GM19468 (cell line): ENCODE measurements around the gene TMC1.
"Not testable (repeated sequence)": the region's sequence is repeated elsewhere in the genome, so short reads cannot be mapped to it uniquely, and the experiment has no call there.

Experiments used
- ATAC-seq: cut with Tn5 transposase; IDR thresholded peaks from one replicate; pipeline ENCODE4 v1.9.1; 2021; ENCODE audit warnings: mild to moderate bottlenecking, moderate library complexity, moderate number of reproducible peaks; ENCODE audit not compliant: unreplicated experiment; ENCODE audit errors: extremely low read depth

Gene TMC1

GRCh38 chr9:72521416-72521815 is at the start of gene TMC1:
TSS of gene TMC1 (plus strand) at chr9:72521608. CDS start at chr9:72648649, 127,041 bp downstream.
- not testable (repeated sequence) for ATAC-seq

- peak; percentile 75 for ATAC-seq
Measured at GRCh38 chr9:72473474-72474261, 47.7 kb upstream of the TMC1 start.

- ATAC-seq = no peak
Measured at GRCh38 chr9:72474676-72475075, 46.7 kb upstream of the TMC1 start.

- ATAC-seq = no peak
Measured at GRCh38 chr9:72476100-72476499, 45.3 kb upstream of the TMC1 start.

- no peak for ATAC-seq
Measured at GRCh38 chr9:72476617-72477437, 44.6 kb upstream of the TMC1 start.

GRCh38 chr9:72477930-72478518 is 43.4 kb upstream of the TMC1 start:
- no peak for ATAC-seq

GRCh38 chr9:72478966-72479365 is 42.4 kb upstream of the TMC1 start:
- ATAC-seq = no peak

GRCh38 chr9:72480261-72480660 is 41.1 kb upstream of the TMC1 start:
- not testable (repeated sequence) for ATAC-seq

- ATAC-seq = no peak
Measured at GRCh38 chr9:72480921-72481320, 40.5 kb upstream of the TMC1 start.

- ATAC-seq = no peak
Measured at GRCh38 chr9:72485821-72486593, 35.4 kb upstream of the TMC1 start.

GRCh38 chr9:72486594-72486955 is 34.8 kb upstream of the TMC1 start:
- no peak for ATAC-seq

GRCh38 chr9:72487665-72488064 is 33.7 kb upstream of the TMC1 start:
- ATAC-seq = not testable (repeated sequence)

- ATAC-seq = no peak
Measured at GRCh38 chr9:72489986-72490385, 31.4 kb upstream of the TMC1 start.

GRCh38 chr9:72491242-72491641 is 30.2 kb upstream of the TMC1 start:
- ATAC-seq = no peak

- no peak for ATAC-seq
Measured at GRCh38 chr9:72494051-72494450, 27.4 kb upstream of the TMC1 start.

- ATAC-seq = no peak
Measured at GRCh38 chr9:72497447-72498046, 23.9 kb upstream of the TMC1 start.

GRCh38 chr9:72506615-72507014 is 14.8 kb upstream of the TMC1 start:
- no peak for ATAC-seq

- no peak for ATAC-seq
Measured at GRCh38 chr9:72509053-72509452, 12.4 kb upstream of the TMC1 start.

GRCh38 chr9:72509635-72510034 is 11.8 kb upstream of the TMC1 start:
- ATAC-seq = peak; percentile 75

GRCh38 chr9:72521011-72521410 is 397 bp upstream of the TMC1 start:
- not testable (repeated sequence) for ATAC-seq
